LNCAP (cell line): ENCODE results near the gene GCSAM.

Experiments
- TF ChIP-seq, protein P1 (sequence below): fragments of 450-650 bp; IDR thresholded peaks from 2 replicates; pipeline ENCODE4 v1.5.1; 2017; ENCODE audit warnings: mild to moderate bottlenecking

GCSAM gene, protein sequence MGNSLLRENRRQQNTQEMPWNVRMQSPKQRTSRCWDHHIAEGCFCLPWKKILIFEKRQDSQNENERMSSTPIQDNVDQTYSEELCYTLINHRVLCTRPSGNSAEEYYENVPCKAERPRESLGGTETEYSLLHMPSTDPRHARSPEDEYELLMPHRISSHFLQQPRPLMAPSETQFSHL

DNA sequence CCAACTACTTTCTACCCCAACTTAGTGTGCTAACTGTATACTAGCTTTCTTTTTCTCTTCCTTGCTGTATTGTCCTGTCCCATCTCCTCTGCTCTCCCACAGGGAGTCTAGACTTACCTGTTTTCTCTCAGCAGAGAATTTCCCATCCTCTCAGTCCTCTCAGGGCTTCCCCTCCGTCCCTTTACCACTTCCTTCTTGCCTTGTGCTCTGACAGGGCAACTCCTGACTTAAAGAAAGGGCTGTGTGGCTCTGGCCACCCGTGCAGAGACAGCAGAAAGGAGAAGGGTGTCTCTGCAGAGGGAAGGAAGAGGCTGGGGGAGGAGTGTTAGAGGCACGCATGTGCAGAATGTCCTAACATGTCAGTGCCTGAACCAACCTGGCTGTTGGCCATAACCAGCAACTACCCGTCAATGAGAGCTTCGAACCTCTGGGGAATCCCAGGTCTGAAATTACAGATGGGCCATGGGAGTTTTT is at the start of gene GCSAM:
Gene GCSAM, minus strand, starts transcription at position 274 of the 474 bp plus-strand sequence. Its CDS starts 128 bp downstream, at position 146.
- TF ChIP-seq, protein P1, sequence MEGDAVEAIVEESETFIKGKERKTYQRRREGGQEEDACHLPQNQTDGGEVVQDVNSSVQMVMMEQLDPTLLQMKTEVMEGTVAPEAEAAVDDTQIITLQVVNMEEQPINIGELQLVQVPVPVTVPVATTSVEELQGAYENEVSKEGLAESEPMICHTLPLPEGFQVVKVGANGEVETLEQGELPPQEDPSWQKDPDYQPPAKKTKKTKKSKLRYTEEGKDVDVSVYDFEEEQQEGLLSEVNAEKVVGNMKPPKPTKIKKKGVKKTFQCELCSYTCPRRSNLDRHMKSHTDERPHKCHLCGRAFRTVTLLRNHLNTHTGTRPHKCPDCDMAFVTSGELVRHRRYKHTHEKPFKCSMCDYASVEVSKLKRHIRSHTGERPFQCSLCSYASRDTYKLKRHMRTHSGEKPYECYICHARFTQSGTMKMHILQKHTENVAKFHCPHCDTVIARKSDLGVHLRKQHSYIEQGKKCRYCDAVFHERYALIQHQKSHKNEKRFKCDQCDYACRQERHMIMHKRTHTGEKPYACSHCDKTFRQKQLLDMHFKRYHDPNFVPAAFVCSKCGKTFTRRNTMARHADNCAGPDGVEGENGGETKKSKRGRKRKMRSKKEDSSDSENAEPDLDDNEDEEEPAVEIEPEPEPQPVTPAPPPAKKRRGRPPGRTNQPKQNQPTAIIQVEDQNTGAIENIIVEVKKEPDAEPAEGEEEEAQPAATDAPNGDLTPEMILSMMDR: no peak

DNA sequence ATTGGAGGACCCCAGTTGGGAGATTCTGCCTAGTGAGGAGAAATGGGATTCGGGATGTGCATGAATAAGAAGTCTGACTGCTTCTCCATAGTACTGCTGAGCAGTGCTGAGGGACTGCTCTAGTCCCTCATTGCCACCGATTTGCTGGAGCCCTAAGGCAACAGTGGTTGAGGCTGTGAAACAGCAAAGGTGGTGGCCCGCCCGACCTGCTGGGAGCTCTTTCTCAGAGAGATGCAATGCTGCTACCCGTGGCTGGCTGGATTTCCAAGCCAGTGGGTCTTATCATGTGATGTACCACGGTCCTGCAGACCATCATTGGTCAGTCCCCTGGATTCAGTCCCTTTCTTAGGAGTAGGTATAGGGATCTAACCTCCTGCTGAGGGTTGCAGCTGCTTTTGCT is 42.6 kb upstream of the GCSAM start:
- TF ChIP-seq, protein P1: no peak

DNA sequence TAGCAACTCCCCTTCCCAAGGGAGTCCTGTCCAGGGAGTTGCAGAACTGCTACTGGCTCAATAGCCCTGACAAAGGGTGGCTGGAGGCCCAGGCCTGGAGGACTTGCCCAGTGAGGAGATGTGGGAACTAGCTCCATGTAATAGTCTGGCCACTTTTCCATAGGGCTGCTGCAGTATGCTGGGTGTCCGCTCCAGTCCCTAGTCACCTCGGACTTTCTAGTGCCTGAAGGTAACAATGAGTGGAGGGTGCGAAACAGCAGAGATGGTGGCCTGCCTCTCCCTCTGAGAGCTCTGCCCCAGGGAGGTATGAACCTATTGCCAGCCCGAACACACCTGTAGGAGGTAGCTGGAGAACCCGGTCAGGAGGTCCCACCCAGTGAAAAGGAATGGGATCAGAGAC is 42.0 kb upstream of the GCSAM start:
- TF ChIP-seq, protein P1: no peak

DNA sequence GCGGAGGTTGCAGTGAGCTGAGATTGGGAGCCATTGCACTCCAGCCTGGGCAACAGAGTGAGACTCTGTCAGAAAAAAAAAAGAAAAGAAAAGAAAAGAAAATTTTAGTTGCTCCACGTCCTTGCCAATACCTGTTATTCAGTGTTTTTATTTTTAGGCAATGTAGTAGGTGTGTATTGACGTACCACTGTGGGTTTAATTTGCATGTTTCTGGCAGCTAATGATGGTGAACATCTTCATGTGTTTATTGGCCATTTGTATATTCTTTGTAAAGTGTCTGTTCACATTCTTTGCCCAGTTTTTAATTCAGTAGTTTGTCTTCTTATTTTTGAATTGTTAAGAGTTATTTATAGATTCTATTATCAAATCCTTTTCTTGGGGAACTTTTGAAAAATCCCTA is 38.1 kb upstream of the GCSAM start:
- TF ChIP-seq, protein P1: no peak

DNA sequence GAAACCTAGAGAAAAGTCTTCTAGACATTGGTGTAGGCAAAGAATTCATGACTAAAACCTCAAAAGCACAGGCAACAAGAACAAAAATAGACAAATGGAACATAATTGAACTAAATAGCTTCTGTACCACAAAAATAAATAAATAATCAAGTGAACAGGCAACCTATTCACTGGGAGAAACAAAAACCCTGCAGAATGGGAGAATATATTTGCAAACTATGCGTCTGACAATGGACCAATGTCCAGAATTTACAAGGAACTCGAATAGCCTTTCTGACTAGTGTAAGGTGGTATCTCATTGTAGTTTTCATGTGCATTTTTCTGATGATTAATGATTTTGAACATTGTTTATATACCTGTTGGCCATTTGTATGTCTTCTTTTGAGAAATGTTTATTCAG is 37.0 kb upstream of the GCSAM start:
- TF ChIP-seq, protein P1: no peak

DNA sequence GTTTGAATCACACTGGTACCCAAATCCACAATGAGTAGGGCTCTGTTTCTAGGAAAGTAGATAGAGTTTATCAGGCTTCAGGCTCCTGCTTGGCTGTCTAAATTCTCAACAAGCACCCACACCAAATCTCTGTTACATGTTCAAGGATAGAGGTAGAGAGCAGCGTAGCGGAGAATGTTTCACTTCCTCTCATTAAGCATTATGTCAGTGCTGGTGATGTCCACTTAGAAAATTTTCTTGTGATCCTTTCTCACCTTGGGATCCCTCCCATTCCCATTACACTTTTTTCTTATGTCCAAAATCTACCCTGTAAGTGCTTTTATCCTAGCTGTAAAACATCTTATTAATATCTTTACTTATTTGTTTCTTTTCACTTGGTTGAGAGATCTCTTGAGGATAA is 34.7 kb upstream of the GCSAM start:
- TF ChIP-seq, protein P1: no peak

DNA sequence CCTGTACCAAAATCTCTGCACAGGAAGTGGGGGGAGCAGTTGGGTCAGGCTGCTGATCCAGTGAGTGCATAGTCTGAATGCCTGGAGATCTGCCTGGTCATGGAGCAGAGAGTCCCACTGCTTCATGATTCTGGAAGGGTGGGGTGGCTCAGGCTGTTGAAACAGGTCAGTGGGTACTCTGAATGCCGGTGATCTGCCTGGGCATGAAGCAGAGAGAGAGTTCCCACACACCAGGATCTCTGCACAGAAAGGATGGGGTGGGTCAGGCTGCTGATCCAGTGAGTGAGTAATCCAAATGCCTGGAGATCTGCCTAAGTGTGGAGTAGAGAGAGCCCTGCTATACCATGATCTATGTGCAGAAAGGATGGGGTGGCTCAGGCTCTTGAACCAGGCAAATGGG is 16.1 kb upstream of the GCSAM start:
- TF ChIP-seq, protein P1: no peak

DNA sequence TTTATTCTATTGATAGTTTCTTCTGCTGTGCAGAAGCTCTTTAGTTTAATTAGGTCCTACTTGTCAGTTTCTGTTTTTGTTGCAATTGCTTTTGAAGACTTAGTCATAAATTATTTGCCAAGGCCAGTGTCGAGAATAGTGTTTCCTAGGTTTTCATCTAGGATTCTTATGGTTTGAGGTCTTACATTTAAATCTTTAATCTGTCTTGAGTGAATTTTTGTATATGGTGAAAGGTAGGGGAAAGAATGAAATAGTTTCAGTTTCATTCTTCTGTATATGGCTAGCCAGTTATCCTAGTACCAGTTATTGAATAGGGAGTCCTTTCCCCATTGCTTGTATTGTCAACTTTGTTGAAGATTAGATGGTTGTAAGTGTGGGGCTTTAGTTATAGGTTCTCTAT is 10.6 kb upstream of the GCSAM start:
- TF ChIP-seq, protein P1: no peak
